ENCODE data around the gene RSL1D1. TPM values are rescaled to one million over a fixed set of nuclear protein-coding genes. Genes with fewer than 3 reads are reported as not detected.

RSL1D1 gene
- polyA plus RNA-seq, 2 of the 4 experiments (the other 2 are of a cell fraction): 209 to 330 TPM

DNA sequence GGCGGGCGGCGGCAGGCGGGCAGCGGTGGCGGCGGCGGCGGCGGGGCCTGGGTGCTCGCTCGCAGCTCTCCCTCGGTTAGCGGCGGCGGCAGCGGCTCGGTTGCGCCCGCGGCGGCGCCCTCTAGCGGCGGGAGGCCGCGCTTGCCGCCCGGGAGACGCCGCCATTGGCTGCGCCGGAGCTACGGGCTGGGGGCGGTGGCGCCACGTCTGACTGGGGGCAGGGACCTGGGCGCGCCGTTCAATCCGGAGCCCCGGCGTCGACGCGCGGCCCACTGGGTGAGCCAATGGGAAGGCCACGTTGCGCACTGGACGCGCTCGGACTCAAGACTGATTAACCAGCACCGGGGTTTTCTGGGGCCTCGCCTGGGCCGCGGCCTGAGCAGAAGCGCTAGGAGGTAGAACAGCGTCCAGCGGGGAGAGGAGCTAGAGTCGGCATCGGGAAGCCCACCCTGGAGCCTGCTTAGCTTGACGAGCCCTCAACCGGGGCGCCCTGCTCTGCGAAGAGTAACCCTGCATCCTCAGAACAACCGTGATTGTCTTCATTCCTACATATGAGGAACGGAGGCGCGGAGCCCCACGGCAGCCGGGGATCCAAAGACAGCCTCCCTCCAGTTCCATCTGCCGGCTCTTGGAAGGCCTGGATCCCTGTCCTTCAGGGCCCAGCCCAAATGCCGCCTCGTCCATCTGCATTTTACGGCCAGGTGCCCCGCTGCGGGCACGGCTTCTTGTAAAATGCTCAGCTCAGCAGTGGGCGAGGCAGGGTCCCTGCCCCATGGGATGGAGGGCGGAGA lies 54.0 kb downstream of the RSL1D1 start, which contains the start of gene ZC3H7A:
ZC3H7A (minus strand) TSS at position 93 of the 791 bp plus-strand sequence. CDS start 14,904 bp downstream, outside the sequence.
- CTCF ChIA-PET: interaction anchor here (0.6 to 4.6 kb wide), 38 partner anchors 9 to 987 kb away, joined by 3 to 58 read pairs (median 4); partner anchors contain the start of gene TXNDC11
- peak within 1 kb of the TSS; percentile 97 for H3K27ac ChIP-seq
- H3K4me2 ChIP-seq: peak within 1 kb of the TSS; percentile 99
- under 1% methylated on average over 28 of the region's 80 CpGs for WGBS (ENCODE audit: missing lambda C conversion rate)
- DNase-seq (ENCODE audit: low read depth in 1 of 2, low spot score in 1 of 2): peak; percentile 96 to 99
- no peak for TF ChIP-seq RNF2 (IDR thresholded peaks at IDR 0.05; ENCODE audit: borderline replicate concordance, low read depth)
- peak in 1 of 2 experiments; percentile 6; a peak in 1 of 5 replicates for TF ChIP-seq RAD21 (conservative IDR thresholded peaks at IDR 0.05 in 1 of 2, IDR thresholded peaks at IDR 0.05 in 1 of 2)
- TF ChIP-seq MYC (IDR thresholded peaks at IDR 0.05; ENCODE audit: borderline replicate concordance, low read length): peak; percentile 7; the same call in 1 of the 2 replicates
- TF ChIP-seq ZC3H11A (IDR thresholded peaks at IDR 0.05): no peak
- TF ChIP-seq, protein P1, sequence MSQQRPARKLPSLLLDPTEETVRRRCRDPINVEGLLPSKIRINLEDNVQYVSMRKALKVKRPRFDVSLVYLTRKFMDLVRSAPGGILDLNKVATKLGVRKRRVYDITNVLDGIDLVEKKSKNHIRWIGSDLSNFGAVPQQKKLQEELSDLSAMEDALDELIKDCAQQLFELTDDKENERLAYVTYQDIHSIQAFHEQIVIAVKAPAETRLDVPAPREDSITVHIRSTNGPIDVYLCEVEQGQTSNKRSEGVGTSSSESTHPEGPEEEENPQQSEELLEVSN (IDR thresholded peaks at IDR 0.05; ENCODE audit: borderline replicate concordance, low read depth): peak; percentile 60
- peak in 1 of 2 experiments; percentile 84; a peak in 3 of 5 replicates for TF ChIP-seq JUN (IDR thresholded peaks at IDR 0.05)
- TF ChIP-seq ZFP36 (IDR thresholded peaks at IDR 0.05; ENCODE audit: borderline replicate concordance, partially characterized antibody): no peak
- peak; percentile 84 for TF ChIP-seq RFX5 (IDR thresholded peaks at IDR 0.05)
- TF ChIP-seq SMC3 (IDR thresholded peaks at IDR 0.05): peak; percentile 39; the same call in 1 of the 3 replicates
- TF ChIP-seq PHF8 (IDR thresholded peaks at IDR 0.05; ENCODE audit: borderline replicate concordance, low read depth): peak; percentile 98
- no peak for TF ChIP-seq BHLHE40 (IDR thresholded peaks at IDR 0.05; ENCODE audit: low read depth, low read length)
- TF ChIP-seq, protein P2, sequence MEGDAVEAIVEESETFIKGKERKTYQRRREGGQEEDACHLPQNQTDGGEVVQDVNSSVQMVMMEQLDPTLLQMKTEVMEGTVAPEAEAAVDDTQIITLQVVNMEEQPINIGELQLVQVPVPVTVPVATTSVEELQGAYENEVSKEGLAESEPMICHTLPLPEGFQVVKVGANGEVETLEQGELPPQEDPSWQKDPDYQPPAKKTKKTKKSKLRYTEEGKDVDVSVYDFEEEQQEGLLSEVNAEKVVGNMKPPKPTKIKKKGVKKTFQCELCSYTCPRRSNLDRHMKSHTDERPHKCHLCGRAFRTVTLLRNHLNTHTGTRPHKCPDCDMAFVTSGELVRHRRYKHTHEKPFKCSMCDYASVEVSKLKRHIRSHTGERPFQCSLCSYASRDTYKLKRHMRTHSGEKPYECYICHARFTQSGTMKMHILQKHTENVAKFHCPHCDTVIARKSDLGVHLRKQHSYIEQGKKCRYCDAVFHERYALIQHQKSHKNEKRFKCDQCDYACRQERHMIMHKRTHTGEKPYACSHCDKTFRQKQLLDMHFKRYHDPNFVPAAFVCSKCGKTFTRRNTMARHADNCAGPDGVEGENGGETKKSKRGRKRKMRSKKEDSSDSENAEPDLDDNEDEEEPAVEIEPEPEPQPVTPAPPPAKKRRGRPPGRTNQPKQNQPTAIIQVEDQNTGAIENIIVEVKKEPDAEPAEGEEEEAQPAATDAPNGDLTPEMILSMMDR (IDR thresholded peaks at IDR 0.05): peak; percentile 86
- TF ChIP-seq CHD4 (IDR thresholded peaks at IDR 0.05; ENCODE audit: borderline replicate concordance): no peak
- no peak for TF ChIP-seq ZNF302 (CRISPR knock-in tag; IDR thresholded peaks at IDR 0.05)
- no peak for TF ChIP-seq KDM1A (IDR thresholded peaks at IDR 0.05; ENCODE audit: low read depth)
- no peak for TF ChIP-seq CBX2 (IDR thresholded peaks at IDR 0.05; ENCODE audit: borderline replicate concordance, low read depth)
- TF ChIP-seq MAX (IDR thresholded peaks at IDR 0.05): peak; percentile 34; the same call in 1 of the 2 replicates
- no peak for TF ChIP-seq MAFK (IDR thresholded peaks at IDR 0.05; ENCODE audit: partially characterized antibody)
- TF ChIP-seq BCL3 (IDR thresholded peaks at IDR 0.05): 0 out of 3 replicates have a peak, but pooled peaks have one; percentile 84
- TF ChIP-seq HEYL (CRISPR knock-in tag; IDR thresholded peaks at IDR 0.05): no peak
- TF ChIP-seq POLR2A (IDR thresholded peaks at IDR 0.05; ENCODE audit: low read length): peak; percentile 98
- TF ChIP-seq GATA3 (IDR thresholded peaks at IDR 0.05; ENCODE audit: borderline replicate concordance): no peak; the same call in 1 of the 2 replicates
- no peak for TF ChIP-seq SREBF2 (IDR thresholded peaks at IDR 0.05)
- TF ChIP-seq HOXB5 (CRISPR knock-in tag; IDR thresholded peaks at IDR 0.05): no peak
- TF ChIP-seq HDAC2 (IDR thresholded peaks at IDR 0.05): no peak
- H3K9me3 ChIP-seq: no peaks in the 10 kb centered on the region
- peaks cover 44% of the 10 kb centered on the region for H3K4me1 ChIP-seq
- POLR2A ChIA-PET: interaction anchor here (0.5 to 3.7 kb wide), 13 partner anchors 8 to 1053 kb away, joined by 3 to 29 read pairs (median 3); partner anchors contain the start of genes GSPT1, RSL1D1 and TXNDC11
- peak within 1 kb of the TSS; percentile 89 for H3K4me3 ChIP-seq
- ATAC-seq: peak; percentile 98 to 99
- FAIRE-seq: no peak
